Stimulated activated CD4-positive, alpha-beta T cell treated with anti-CD3 and anti-CD28 coated beads, Interleukin-4, amount 100 ng/mL, for 48 hours (primary cell): ENCODE data around the gene ZNF398.
"Not testable (repeated sequence)": the region's sequence is repeated elsewhere in the genome, so short reads cannot be mapped to it uniquely, and the experiment has no call there.

Source experiments
- DNase-seq, 2 donors: peaks; one replicate each; pipeline ENCODE4 v3.0.0-alpha.2; 2020; ENCODE audit warnings: low read depth in 2 of 2

ZNF398 gene, protein sequence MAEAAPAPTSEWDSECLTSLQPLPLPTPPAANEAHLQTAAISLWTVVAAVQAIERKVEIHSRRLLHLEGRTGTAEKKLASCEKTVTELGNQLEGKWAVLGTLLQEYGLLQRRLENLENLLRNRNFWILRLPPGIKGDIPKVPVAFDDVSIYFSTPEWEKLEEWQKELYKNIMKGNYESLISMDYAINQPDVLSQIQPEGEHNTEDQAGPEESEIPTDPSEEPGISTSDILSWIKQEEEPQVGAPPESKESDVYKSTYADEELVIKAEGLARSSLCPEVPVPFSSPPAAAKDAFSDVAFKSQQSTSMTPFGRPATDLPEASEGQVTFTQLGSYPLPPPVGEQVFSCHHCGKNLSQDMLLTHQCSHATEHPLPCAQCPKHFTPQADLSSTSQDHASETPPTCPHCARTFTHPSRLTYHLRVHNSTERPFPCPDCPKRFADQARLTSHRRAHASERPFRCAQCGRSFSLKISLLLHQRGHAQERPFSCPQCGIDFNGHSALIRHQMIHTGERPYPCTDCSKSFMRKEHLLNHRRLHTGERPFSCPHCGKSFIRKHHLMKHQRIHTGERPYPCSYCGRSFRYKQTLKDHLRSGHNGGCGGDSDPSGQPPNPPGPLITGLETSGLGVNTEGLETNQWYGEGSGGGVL

DNA sequence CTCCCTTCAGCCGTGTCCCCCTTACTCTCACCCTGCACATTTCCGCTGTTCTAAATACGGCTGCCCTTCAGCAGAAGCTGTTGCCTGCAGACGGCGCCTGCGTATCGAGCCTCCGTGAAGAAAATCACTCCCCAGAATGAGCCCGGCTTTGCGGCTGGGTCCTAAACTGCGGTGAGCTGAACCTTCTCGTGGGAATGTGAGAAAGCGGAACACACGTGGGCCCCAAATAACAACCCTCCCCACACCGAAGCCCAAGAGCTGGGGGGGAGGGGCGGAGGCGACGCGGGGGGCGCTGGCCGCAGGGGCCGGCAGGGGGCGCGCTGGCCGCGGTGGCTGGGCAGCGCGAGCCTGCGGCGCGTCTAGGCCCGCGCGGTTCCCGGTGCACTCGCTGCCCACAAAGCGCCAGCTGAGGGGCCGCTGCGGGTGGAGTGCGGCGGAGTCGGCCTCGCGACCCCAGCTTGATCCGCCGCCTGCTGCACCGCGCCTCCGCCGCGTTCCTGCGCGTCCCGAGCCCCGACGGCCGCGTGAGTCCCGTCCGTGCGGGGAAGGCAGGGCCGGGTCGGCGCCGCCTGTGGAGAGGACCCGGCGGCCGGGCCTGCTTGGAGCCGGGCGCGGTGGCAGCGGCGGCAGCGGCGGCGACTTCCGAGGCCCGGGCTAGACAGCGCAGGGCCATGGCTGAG lies at the start of gene ZNF398:
ZNF398 (plus strand) TSS at position 382 of the 680 bp plus-strand sequence; CDS start at position 672, 290 bp downstream.
- peak; percentile 68 for DNase-seq

DNA sequence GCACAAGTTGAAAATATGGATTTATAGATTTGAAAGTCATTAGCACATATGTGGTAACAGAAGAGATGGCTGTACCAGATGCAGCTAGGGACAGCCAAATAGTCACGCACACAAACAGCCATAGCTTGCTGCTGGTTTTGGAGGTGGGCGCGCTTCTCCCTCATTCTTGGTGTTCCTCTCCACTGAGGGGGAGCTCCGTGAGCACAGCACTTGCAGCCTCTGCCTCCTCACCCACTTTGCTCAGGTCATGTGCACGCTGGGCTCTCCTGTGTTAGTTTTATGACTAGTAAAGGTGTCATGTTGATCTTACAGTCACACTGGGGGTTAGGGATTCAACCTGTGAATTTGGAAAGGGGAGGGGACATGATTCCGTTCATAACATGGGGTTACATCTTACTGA lies 48.2 kb upstream of the ZNF398 start:
- no peak for DNase-seq

DNA sequence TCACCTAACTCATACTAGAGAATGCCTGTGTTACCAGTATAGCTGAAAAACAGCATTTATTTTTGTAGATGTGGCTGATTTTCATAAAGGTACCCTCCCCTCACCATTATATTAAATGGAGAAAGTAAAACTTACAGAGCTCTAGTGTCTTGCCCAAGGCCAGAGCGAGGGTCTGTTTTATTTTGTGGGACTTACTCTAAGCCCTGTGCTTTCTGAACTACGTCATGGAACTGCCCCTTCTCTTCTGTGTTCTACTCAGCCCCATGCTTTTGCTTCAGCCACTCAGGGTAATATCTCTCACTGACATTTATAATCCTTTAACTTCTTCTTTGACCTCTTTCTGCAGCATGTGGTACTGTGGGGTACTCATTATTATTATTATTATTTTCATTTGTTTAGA lies 46.4 kb upstream of the ZNF398 start:
- no peak for DNase-seq

DNA sequence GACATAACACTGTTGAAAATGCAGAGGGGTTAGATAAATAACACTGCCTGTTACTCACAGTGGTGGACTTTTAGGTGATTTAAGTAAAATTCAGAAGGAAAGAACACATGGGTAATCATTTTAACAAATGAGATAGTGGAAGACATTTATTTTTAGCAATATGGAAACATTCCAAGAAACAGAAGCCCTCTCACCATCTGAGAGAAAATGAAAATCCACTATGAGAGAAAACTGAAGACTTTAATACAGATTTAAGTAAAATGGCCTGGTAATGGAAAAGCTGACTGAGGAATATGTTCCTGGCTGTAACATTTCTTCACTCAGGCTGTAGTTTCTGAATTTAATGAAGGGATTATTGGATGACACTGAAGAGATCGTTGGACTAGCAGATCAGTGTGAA lies 44.6 kb upstream of the ZNF398 start:
- DNase-seq = no peak

DNA sequence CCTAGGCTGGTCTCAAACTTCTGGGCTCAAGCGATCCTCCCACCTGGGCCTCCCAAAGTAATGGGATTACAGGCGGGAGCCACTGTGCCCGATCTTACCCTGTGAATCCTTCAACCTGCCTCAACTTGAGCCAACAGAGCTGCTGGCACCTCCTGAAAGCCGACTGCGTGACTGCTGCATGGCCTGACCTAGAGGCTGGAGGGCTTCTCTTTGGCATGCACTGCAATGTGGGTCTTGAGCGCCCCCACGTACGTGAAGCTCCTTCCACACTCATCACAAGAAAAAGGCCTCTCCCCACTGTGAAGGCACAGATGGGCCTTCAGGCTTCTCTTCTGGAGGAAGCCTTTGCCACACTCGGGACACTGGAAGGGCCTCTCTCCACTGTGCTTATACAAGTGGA lies 43.8 kb upstream of the ZNF398 start:
- no peak for DNase-seq

DNA sequence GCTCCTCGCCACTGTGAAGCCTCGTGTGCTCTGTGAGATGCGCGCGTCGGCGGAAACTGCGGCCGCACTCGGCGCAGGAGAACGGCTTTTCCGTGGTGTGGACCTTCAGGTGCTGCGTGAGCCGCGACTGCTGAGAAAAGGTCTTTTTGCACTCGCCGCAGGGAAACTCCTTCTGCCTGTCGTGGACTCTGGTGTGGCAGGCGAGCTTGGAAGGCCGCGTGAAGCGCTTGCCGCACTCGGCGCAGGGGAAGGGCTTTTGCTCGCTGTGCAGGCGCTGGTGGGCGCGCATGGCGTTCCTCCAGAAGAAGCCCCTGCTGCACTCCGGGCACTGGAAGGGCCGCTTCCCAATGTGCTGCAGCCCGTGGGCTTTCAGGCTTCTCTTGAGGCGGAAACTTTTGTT lies 43.0 kb upstream of the ZNF398 start:
- DNase-seq = no peak

DNA sequence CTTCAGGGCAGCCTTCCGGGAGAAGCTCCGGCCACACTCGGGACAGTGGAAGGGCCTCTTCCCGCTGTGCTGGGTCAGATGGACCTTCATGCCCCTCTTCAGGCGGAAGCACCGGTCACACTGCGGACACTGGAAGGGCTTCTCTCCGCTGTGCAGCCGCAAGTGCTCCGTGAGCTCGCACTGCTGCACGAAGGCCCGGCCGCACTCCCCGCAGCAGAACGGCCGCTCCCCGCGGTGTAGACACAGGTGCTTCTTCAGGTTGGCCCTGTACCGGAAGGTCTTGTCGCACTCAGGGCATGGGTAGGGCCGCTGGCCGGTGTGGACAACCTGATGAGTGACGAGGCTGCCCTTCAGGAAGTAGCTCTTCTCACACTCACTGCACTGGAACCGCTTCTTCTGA lies 42.5 kb upstream of the ZNF398 start:
- no peak for DNase-seq

DNA sequence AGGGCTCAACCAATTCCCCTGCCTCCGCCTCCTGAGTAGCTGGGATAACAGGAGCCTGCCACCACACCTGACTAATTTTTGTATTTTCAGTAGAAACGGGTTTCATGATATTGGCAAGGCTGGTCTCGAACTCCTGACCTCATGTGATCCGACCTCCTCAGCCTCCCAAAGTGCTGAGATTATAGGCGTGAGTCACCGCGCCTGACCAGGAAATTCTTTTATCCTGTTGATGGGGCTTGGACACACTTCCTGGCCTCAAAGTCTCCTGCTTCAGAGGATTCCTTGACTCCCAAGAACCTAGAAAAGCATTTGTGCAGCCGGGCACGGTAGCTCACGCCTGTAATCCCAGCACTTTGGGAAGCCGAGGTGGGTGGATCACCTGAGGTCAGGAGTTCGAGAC lies 37.3 kb upstream of the ZNF398 start:
- DNase-seq = no peak

DNA sequence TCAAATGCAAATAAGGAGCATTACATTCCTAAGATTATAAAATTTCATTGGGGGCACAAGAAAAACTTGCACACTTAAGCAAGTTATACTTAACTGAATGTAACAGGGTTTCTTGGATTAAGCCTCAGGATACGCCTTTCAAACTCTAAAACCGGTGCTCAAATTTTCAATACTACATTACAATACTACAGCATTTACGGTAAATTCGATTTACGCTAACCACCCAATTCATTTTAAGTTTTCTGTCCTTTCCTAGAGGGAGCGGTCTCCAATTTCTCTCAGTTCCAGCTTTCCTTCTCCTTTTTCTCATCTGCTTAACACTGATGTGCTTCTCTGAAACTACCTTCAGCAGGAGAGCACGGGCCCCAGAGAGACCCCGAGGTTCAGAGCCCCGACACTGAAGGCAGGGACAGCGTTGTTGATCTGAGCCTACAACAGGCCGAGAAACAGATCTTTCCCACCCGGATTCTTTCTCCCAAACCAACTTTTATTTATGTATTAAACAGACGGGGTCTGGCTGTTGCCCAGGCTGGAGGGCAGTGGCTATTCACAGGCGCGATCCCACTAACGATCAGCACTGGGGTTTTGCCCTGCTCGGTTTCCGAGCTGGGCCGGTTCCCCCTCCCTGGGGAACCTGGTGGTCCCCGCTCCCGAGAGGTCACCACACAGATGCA lies 21.9 kb upstream of the ZNF398 start:
- DNase-seq = no peak

DNA sequence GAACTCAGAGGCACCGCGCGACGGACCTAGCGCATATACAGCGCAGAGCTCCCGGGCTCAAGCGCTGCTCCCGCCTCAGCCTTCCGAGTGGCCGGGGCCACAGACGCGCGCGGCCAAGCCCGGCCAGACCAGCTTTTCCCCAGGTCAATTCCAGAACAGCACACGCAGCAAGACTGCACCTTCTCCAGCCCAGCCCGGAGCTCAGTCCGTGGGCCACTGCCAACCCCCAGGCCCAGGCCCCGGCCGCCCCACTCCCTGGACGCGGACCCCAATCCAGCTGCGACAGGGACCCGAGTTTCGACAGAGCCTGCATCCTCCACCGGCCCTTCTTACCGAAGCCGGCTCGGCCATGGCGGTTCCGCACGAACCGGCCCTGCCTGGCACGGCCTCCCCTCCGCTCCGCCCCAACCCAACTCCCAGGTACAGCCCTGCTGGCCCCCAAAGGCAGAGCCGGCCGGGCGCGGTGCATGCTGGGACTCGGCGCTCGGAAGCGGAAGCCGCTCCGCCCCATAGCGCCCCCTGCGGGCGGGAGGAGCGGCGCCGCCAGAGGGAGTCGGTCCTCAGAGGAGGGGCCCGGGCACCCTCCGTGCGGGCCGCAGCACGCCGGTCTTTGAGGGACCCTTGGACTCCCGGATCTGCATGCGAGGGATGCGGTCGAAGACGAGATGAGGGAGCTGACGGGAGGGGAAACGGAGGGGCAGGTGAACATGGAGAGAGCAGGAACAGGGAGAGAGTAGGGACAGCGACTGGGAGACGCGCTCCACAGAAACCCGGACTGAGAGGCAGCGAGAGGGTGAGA lies 21.2 kb upstream of the ZNF398 start, which contains the start of gene ZNF425:
ZNF425 (minus strand) TSS at position 462 of the 799 bp plus-strand sequence; CDS start at position 351, 111 bp downstream.
- peak; percentile 92 to 93 for DNase-seq

DNA sequence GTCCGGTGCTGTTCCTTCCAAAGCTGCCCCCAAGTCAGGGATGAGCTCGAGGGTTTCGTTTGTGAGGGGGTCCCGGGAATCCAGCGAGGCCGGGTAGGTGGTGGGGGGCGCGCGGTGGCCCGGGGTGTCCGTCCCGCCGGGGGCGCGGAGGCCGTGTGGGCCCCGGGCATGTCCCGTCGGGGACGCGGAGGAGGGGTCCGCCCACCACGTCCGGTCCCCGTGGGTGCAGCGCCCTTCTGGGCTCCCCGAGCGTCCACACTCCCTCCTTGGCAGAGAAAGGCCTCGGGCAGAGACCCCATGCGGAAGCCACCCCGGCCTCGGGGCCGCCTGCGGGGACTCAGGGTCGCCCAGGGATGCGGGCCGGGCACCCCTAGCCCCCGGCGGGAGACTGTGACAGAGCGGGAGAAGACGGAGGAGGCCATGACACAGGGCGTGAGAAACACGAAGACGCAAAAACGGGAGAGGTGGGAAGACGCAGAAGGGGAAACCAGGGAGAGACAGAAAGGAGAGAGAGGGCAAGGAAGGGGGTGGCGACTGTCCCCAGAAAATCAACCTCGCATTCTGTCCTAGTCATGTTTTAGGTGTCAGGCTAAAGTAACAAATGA lies 20.5 kb upstream of the ZNF398 start:
- DNase-seq = peak; percentile 55 to 58

DNA sequence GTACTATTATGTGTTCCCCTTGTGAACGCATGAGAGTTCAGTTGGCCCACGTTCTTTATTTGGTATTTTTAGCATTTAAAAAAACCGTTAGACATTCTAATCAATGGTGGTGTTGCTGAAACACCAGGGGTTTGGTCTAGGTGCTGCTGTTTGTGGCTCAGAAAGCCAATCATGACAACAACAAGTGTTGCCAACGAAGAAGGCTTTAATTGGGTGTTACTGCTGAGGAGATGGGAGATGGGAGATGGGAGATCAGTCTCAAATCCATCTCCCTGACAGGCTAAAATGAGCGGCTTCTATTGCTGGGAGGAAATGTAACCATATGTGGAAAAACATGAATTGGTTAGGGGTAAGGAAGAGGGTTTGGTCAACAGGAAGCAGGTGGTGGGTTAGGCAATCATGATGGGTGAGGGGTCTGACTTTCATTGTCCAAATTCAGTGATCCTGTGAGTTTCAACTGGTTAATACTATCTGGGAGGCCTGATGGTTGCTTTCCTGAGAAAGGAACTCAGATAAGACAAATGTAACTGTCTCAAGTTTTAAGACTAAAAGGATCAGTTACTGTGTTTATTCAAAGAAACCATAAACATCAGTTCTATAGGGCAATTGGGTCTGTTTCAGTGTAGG lies 16.6 kb upstream of the ZNF398 start:
- DNase-seq = no peak

DNA sequence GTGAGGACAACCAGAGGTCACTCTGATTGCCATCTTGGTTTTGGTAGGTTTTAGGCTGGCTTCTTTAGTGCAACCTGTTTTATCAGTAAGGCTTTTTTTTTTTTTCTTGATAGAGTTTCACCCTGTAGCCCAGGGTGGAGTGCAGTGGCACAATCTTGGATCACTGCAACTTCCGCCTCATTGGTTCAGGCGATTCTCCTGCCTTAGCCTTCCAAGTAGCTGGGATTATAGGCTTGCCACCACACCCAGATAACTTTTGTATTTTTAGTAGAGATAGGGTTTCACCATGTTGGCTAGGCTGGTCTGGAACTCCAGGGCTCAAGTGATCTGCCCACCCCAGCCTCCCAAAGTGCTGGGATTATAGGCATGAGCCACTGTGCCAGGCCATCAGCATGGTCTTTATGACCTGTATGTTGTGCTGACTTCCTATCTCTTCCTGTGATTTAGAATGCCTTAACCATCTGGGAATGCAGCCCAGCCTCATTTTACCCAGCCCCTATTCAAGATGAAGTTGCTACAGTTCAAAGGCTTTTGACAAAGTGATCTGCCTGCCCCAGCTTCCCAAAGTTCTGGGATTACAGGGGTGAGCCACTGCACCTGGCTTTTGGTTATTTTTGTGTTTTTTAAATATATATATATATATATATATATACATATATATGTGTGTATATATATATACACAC lies 14.1 kb upstream of the ZNF398 start:
- no peak for DNase-seq

DNA sequence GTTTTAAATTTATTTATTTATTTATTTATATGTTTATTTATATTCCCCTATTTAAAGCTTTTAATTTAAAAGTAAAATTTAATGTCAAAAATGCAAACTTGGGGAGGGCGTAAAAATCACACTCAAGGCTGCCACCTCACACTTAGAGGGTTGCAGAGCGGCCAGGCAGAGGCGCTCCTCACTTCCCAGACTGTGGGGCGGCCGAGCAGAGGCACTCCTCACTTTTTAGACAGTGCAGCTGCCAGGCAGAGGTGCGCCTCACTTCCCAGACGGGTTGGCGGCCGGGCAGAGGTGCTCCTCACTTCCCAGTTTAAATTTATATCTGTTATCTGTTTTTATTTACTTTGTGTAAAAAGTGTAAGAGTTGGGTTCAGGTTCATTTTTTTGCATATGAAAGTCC lies 11.1 kb upstream of the ZNF398 start:
- no peak for DNase-seq

DNA sequence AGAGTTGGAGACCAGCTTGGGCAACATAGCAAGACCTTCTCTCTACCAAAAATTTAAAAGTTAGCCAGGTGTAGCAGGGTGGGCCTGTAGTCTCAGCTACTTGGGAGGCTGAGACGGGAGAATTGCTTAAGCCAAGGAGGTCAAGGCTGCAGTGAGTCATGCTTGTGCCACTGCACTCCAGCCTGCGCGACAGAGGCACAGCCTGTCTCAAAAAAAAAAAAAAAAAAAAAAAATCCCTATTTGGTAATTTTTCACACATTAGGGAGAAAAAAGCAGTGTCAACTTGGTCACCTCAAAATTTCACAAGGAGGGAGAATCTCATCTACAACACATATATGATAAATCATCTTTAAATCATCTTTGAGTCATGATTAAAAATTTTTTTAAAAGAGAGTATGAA lies 6.4 kb upstream of the ZNF398 start:
- no peak for DNase-seq

DNA sequence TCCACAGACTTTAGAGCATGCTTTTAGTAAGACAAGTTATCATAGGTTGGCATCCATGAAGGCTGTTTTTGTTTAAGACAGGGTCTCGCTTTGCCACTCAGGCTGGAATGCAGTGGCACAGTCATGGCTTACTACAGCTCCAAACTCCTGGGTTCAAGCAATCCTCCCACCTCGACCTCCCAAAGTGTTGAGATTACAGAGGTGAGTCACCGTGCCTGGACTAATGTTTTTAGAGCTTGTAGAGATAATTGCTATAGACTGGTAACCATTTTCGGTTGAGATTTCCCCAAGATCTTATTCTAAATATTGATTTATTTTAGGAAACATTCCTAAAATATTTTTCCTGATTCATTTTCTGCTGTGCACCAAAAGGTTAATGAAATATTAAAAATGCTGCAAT lies 5.4 kb upstream of the ZNF398 start:
- no peak for DNase-seq

DNA sequence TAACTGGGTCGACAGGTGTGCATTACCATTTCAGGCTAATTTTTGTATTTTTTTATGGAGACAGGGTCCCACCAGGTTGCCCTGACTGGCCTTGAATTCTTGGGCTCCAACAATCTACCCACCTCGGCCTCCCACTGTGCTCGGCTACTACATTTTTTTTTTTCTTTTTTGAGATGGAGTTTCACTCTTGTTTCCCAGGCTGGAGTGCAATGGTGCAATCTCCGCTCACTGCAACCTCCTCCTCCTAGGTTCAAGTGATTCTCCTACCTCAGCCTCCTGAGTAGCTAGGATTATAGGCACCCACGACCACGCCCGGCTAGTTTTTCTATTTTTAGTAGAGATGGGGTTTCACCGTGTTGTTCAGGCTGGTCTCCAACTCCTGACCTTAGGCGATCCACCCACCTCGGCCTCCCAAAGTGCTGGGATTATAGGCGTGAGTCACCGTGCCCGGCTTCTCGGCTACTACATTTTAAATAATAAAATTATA lies 2.8 kb upstream of the ZNF398 start:
- DNase-seq = not testable (repeated sequence)

DNA sequence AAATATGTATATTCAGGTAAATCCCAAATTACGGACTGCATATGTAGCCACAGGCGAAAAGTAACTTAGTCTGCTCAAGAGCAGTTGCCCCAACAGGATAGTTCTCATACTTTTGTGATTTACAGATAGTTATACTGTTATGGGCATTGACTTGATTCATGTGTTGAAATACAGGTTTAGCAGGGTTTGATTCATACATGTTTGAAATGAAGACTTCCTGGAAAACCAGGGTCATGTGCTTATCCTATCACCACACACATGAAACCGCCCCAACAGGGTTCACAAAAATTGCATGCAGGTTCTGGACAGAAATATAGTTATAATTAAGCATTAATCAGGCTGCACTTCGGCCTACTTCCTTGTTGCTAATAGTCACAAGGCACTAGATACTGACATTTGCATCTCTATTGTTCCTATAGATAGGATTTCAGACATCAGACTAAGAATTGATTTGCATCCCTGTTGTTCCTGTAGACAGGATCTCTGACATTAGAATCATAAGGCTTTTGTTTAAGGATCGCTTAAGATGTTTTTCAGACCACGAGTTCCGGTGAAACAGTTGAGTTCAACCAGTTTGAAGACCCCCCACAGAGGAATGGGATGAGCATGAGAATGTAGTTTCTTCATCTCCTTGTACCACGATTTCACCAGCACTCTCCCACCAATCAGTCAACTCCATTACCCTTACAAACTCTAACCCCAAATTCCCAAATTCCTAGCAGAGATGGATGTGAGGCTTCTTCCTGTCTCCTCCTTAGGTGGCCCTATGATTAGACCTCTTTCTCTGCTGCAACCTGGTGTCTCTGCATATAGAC lies 2.0 kb upstream of the ZNF398 start:
- no peak for DNase-seq
